Measurements from ENCODE around the gene DNAH9. TPM values are rescaled to one million over a fixed set of nuclear protein-coding genes. Genes with fewer than 3 reads are reported as not detected.

The DNAH9 gene
- total RNA-seq, 3 donors from 2014 or later (not counting 1 experiment from before 2014, with no cell fraction given): not detected

- 72% methylated on average over 3 of the region's 3 CpGs for WGBS (ENCODE audit: insufficient coverage)
- no peaks in the 10 kb centered on the region for H3K36me3 Mint-ChIP-seq
- intact Hi-C loops (cut with micrococcal nuclease): no loop called here
- TF ChIP-seq CTCF (IDR thresholded peaks at IDR 0.05): no peak
- no peaks in the 10 kb centered on the region for H3K4me1 ChIP-seq (ENCODE audit: control insufficient read depth, insufficient read depth, low read length)
- no peaks in the 10 kb centered on the region for H3K4me1 Mint-ChIP-seq
- peaks cover 4 to 6% of the 10 kb centered on the region in 2 donors for H3K27me3 Mint-ChIP-seq (ENCODE audit: low read depth in 2 of 2)
- no peaks in the 10 kb centered on the region for H3K27me3 ChIP-seq (ENCODE audit: control insufficient read depth, insufficient read depth, low read length)
- no peak overlapping the region for H3K4me3 Mint-ChIP-seq
- no peaks in the 10 kb centered on the region for H3K36me3 ChIP-seq (ENCODE audit: control insufficient read depth, insufficient read depth, low read length)
- H3K9me3 ChIP-seq (ENCODE audit: control insufficient read depth, insufficient read depth, low read length): no peaks in the 10 kb centered on the region
- H3K27ac Mint-ChIP-seq: no peak overlapping the region
- H3K4me3 ChIP-seq (ENCODE audit: low read length): no peak overlapping the region
- H3K9me3 Mint-ChIP-seq: peaks cover 0 to 10% of the 10 kb centered on the region in 2 donors
- ATAC-seq (no peak), DNase-seq (no peak)
- H3K27ac ChIP-seq (ENCODE audit: low read length): no peak overlapping the region
Measured at GRCh38 chr17:11900655-11901054, 302.4 kb downstream of the DNAH9 start.

GRCh38 chr17:11901931-11902330 is 303.7 kb downstream of the DNAH9 start:
- Mint-ChIP-seq H3K9me3 (peaks cover 3 to 12% of the 10 kb centered on the region in 2 donors), H3K4me3 (no peak overlapping the region), H3K27me3 (ENCODE audit: low read depth in 2 of 2) (peaks cover 4 to 6% of the 10 kb centered on the region in 2 donors), H3K27ac (no peak overlapping the region), H3K36me3 (no peaks in the 10 kb centered on the region), H3K4me1 (no peaks in the 10 kb centered on the region)
- no peaks in the 10 kb centered on the region for H3K36me3 ChIP-seq (ENCODE audit: control insufficient read depth, insufficient read depth, low read length)
- no peaks in the 10 kb centered on the region for H3K4me1 ChIP-seq (ENCODE audit: control insufficient read depth, insufficient read depth, low read length)
- H3K9me3 ChIP-seq (ENCODE audit: control insufficient read depth, insufficient read depth, low read length): no peaks in the 10 kb centered on the region
- TF ChIP-seq CTCF (IDR thresholded peaks at IDR 0.05): no peak
- DNase-seq (no peak), ATAC-seq (no peak)
- no peaks in the 10 kb centered on the region for H3K27me3 ChIP-seq (ENCODE audit: control insufficient read depth, insufficient read depth, low read length)
- 78% methylated on average over 2 of the region's 2 CpGs for WGBS (ENCODE audit: insufficient coverage)
- no peak overlapping the region for H3K4me3 ChIP-seq (ENCODE audit: low read length)
- no peak overlapping the region for H3K27ac ChIP-seq (ENCODE audit: low read length)
- intact Hi-C loops (cut with micrococcal nuclease): no loop called here

- Histone ChIP-seq H3K4me3 (ENCODE audit: low read length) (no peak overlapping the region), H3K27ac (ENCODE audit: low read length) (no peak overlapping the region), H3K27me3 (ENCODE audit: control insufficient read depth, insufficient read depth, low read length) (no peaks in the 10 kb centered on the region), H3K4me1 (ENCODE audit: control insufficient read depth, insufficient read depth, low read length) (no peaks in the 10 kb centered on the region), H3K9me3 (ENCODE audit: control insufficient read depth, insufficient read depth, low read length) (no peaks in the 10 kb centered on the region), H3K36me3 (ENCODE audit: control insufficient read depth, insufficient read depth, low read length) (no peaks in the 10 kb centered on the region)
- ATAC-seq: no peak
- no peaks in the 10 kb centered on the region for H3K4me1 Mint-ChIP-seq
- H3K36me3 Mint-ChIP-seq: no peaks in the 10 kb centered on the region
- no peak for TF ChIP-seq CTCF (IDR thresholded peaks at IDR 0.05)
- 38% methylated on average over 5 of the region's 7 CpGs for WGBS (ENCODE audit: insufficient coverage)
- H3K9me3 Mint-ChIP-seq: peaks cover 7 to 13% of the 10 kb centered on the region in 2 donors
- no peaks in the 10 kb centered on the region for H3K27me3 Mint-ChIP-seq (ENCODE audit: low read depth in 2 of 2)
- H3K4me3 Mint-ChIP-seq: no peak overlapping the region
- no peak for DNase-seq
- H3K27ac Mint-ChIP-seq: no peak overlapping the region
- intact Hi-C loops (cut with micrococcal nuclease): no loop called here
Measured at GRCh38 chr17:11908711-11909146, 310.5 kb downstream of the DNAH9 start.

GRCh38 chr17:11909348-11909747 is 311.1 kb downstream of the DNAH9 start:
- H3K4me1 Mint-ChIP-seq: no peaks in the 10 kb centered on the region

More at GRCh38 chr17:11909348-11909747, 311.1 kb downstream of the DNAH9 start:
- H3K4me3 Mint-ChIP-seq: no peak overlapping the region
- no peak overlapping the region for H3K27ac ChIP-seq (ENCODE audit: low read length)
- no peak overlapping the region for H3K27ac Mint-ChIP-seq
- no peak overlapping the region for H3K4me3 ChIP-seq (ENCODE audit: low read length)
- H3K9me3 ChIP-seq (ENCODE audit: control insufficient read depth, insufficient read depth, low read length): no peaks in the 10 kb centered on the region
- no peak for DNase-seq
- H3K4me1 ChIP-seq (ENCODE audit: control insufficient read depth, insufficient read depth, low read length): no peaks in the 10 kb centered on the region
- H3K36me3 Mint-ChIP-seq: no peaks in the 10 kb centered on the region
- H3K27me3 Mint-ChIP-seq (ENCODE audit: low read depth in 2 of 2): no peaks in the 10 kb centered on the region
- WGBS (ENCODE audit: insufficient coverage): 52% methylated on average over 5 of the region's 5 CpGs
- no peak for ATAC-seq
- intact Hi-C loops (cut with micrococcal nuclease): no loop called here
- TF ChIP-seq CTCF (IDR thresholded peaks at IDR 0.05): no peak
- H3K36me3 ChIP-seq (ENCODE audit: control insufficient read depth, insufficient read depth, low read length): no peaks in the 10 kb centered on the region
- no peaks in the 10 kb centered on the region for H3K27me3 ChIP-seq (ENCODE audit: control insufficient read depth, insufficient read depth, low read length)
- H3K9me3 Mint-ChIP-seq: peaks cover 7 to 10% of the 10 kb centered on the region in 2 donors

Measured in natural killer cell (primary cell).